HepG2 (cell line): ENCODE data around the gene FGD4. TPM values are rescaled to one million over a fixed set of nuclear protein-coding genes. Genes with fewer than 3 reads are reported as not detected.

Experiments
- ATAC-seq: fragments of 200-7000 bp; cut with Tn5 transposase; 3 replicates; pipeline ENCODE4 v1.9.1; 2020; ENCODE audit warnings: mild to moderate bottlenecking, moderate library complexity
- BruUV-seq: library from RNA; stranded (reverse); fragments of 400-500 nt; replicated peaks from 2 replicates; lab custom pipeline; 2021; lab: Mats Ljungman, UMichigan
- CTCF ChIA-PET: fragments of 300-600 bp; formaldehyde crosslinking; extraction: SDS; loops from one replicate; lab custom pipeline; 2021; ENCODE audit warnings: low total read pairs, inconsistent platforms, low intra/inter-chr PET ratio; lab: Yijun Ruan, JAX
- POLR2A ChIA-PET: fragments of 350-600 bp; sonication (Branson Sonifier 250); formaldehyde crosslinking; loops from one replicate; lab custom pipeline; 2020; ENCODE audit warnings: antibody characterized with exemption, inconsistent platforms; lab: Yijun Ruan, JAX
- DNase-seq: peaks from one replicate; pipeline ENCODE4 v3.0.0-alpha.2; 2015; ENCODE audit warnings: low spot score
- FAIRE-seq: peaks from 3 replicates; lab custom pipeline; 2011; peaks lifted over from hg19 to GRCh38; lab: Jason Lieb, UNC
- H2AFZ ChIP-seq: one replicate; pipeline ENCODE4 v1.6.1; 2011; ENCODE audit warnings: low read length, inconsistent platforms
- H3K27ac ChIP-seq: fragments of 300-600 bp; 3 replicates; pipeline ENCODE4 v1.8.0; 2011; ENCODE audit warnings: mixed run types, mild to moderate bottlenecking, mixed read lengths, low read length, inconsistent platforms; ENCODE audit not compliant: insufficient read depth; ENCODE audit errors: extremely low read length
- H3K27me3 ChIP-seq, 2 experiments: fragments of 200-600 bp in 1 of 2; 2 replicates in 1 of 2; 3 replicates in 1 of 2; pipeline versions ENCODE4 v1.6.0 to v1.8.0; 2011; ENCODE audit warnings: low read length in 2 of 2, mild to moderate bottlenecking in 2 of 2, moderate library complexity in 2 of 2, inconsistent platforms in 1 of 2; ENCODE audit not compliant: insufficient read depth in 2 of 2, control insufficient read depth in 1 of 2
- H3K36me3 ChIP-seq, 2 experiments: fragments of 200-600 bp in 1 of 2; replicated peaks in 1 of 2; 2 replicates in 1 of 2; 3 replicates in 1 of 2; pipeline versions ENCODE4 v1.5.1 to v1.8.0; 2011; ENCODE audit warnings: low read length in 2 of 2, inconsistent platforms in 1 of 2; ENCODE audit not compliant: insufficient read depth in 2 of 2, control insufficient read depth in 1 of 2
- H3K4me1 ChIP-seq: 2 replicates; pipeline ENCODE4 v1.5.1; 2012; ENCODE audit warnings: low read length, inconsistent platforms; ENCODE audit not compliant: insufficient read depth
- H3K4me2 ChIP-seq: 2 replicates; pipeline ENCODE4 v1.6.0; 2011; ENCODE audit warnings: low read depth, low read length, inconsistent platforms
- H3K4me3 ChIP-seq, 3 experiments: fragments of 200-600 bp in 1 of 3; sonication (generic), shearing (Covaris generic) in 1 of 3; replicated peaks in 1 of 3; 2 replicates each; pipeline ENCODE4 v1.5.1; 2011 to 2016; ENCODE audit warnings: low read length in 3 of 3, inconsistent platforms in 2 of 3, low read depth in 2 of 3, mild to moderate bottlenecking in 2 of 3, control low read depth in 1 of 3, mixed read lengths in 1 of 3; ENCODE audit not compliant: insufficient read depth in 1 of 3
- H3K79me2 ChIP-seq: one replicate; pipeline ENCODE4 v1.6.1; 2011; ENCODE audit warnings: low read length, inconsistent platforms; ENCODE audit not compliant: insufficient read depth
- H3K9ac ChIP-seq: 2 replicates; pipeline ENCODE4 v1.6.0; 2011; ENCODE audit warnings: mild to moderate bottlenecking, low read depth, low read length, inconsistent platforms; ENCODE audit not compliant: insufficient read depth
- H3K9me3 ChIP-seq: 2 replicates; pipeline ENCODE4 v1.5.1; 2012; ENCODE audit warnings: mild to moderate bottlenecking, low read length
- H4K20me1 ChIP-seq: 2 replicates; pipeline ENCODE4 v1.6.0; 2011; ENCODE audit warnings: inconsistent platforms, mild to moderate bottlenecking, low read length, moderate library complexity; ENCODE audit not compliant: insufficient read depth
- MAZ ChIP-seq, 2 experiments: sonication (generic) in 1 of 2; formaldehyde crosslinking in 1 of 2; IDR thresholded peaks; 2 replicates each; pipeline versions ENCODE4 v1.5.0 to v1.6.1; 2012 to 2020; ENCODE audit warnings: low read depth in 2 of 2, mild to moderate bottlenecking in 2 of 2, borderline replicate concordance in 1 of 2, improper control_type of control experiment in 1 of 2, low read length in 1 of 2, missing genetic modification reagents in 1 of 2, moderate library complexity in 1 of 2
- MEIS2 ChIP-seq: sonication (generic); formaldehyde crosslinking; IDR thresholded peaks from 2 replicates; pipeline ENCODE4 v1.9.0; 2021; ENCODE audit warnings: mild to moderate bottlenecking, missing genetic modification reagents
- NR2C2 ChIP-seq: sonication (generic); formaldehyde crosslinking; IDR thresholded peaks from 2 replicates; pipeline ENCODE4 v1.4.0; 2020; ENCODE audit warnings: missing genetic modification reagents, mild to moderate bottlenecking, moderate library complexity, borderline replicate concordance
- ZBTB7A ChIP-seq: sonication (generic); formaldehyde crosslinking; IDR thresholded peaks from 2 replicates; pipeline ENCODE4 v1.8.0; 2022; ENCODE audit warnings: mild to moderate bottlenecking, missing genetic modification reagents
- ZNF274 ChIP-seq: sonication (generic); formaldehyde crosslinking; IDR thresholded peaks from 2 replicates; pipeline ENCODE4 v1.5.1; 2020; ENCODE audit warnings: mild to moderate bottlenecking, missing genetic modification reagents
- ZNF878 ChIP-seq: sonication (generic); formaldehyde crosslinking; IDR thresholded peaks from 2 replicates; pipeline ENCODE4 v1.8.1; 2023; ENCODE audit warnings: mild to moderate bottlenecking, missing genetic modification reagents, moderate library complexity
- WGBS: methylation state at CpG from one replicate; pipeline ENCODE4 v1.1.6; 2017; ENCODE audit warnings: low lambda C conversion rate; 5-methylcytosine and 5-hydroxymethylcytosine counted together
- in situ Hi-C: cut with HindIII; loops from 2 replicates; pipeline ENCODE4 v1.10.0; 2017; ENCODE audit warnings: low pct_unique_long_range_greater_than_20kb; ENCODE audit not compliant: extremely low pct_ligation_motif_present
- intact Hi-C: fragments of 100-400 bp; cut with micrococcal nuclease; formaldehyde crosslinking; loops from one replicate; pipeline ENCODE4 v1.10.0; 2022; ENCODE audit not compliant: unreplicated experiment
- polyA plus RNA-seq, 8 experiments: library from polyadenylated mRNA; depleted of rRNA in 3 of 8; stranded (reverse) in 7 of 8; unstranded in 1 of 8; fragments of >200 nt; fragmentation: Illumina TruSeq in 4 of 8; extraction: Trizol in 4 of 8; gene quantifications; 2 replicates each; pipeline versions ENCODE4 v1.2.1 to v1.2.3, GENCODE V29; 2011 to 2016; ENCODE audit warnings: low read depth in 4 of 8, missing spikeins in 1 of 8, mixed read lengths in 1 of 8; ENCODE audit not compliant: insufficient read depth in 1 of 8
- total RNA-seq, 5 experiments: library from RNA; depleted of rRNA; stranded (reverse); fragments of >200 nt; fragmentation: Illumina TruSeq; extraction: Trizol; gene quantifications; 2 replicates each; pipeline ENCODE4 v1.2.3, GENCODE V29; 2016; ENCODE audit warnings: low read depth in 1 of 5

FGD4 gene
- total and polyA plus RNA-seq, 2 of the 13 experiments (the other 11 are each of a cell fraction or from before 2014, with no cell fraction given), result 4.6 to 6.6 TPM

- Histone ChIP-seq H3K9me3 (no peaks in the 10 kb centered on the region), H3K79me2 (peaks cover 71% of the 10 kb centered on the region), H3K36me3 (no peaks in the 10 kb centered on the region), H3K4me3 (peak overlapping the region in 2 of 3 experiments; percentile 40 to 43; a peak in 2 of 6 replicates), H3K9ac (peak overlapping the region; percentile 47), H3K27ac (peak overlapping the region; percentile 76), H3K27me3 (no peaks in the 10 kb centered on the region), H4K20me1 (peaks cover 5% of the 10 kb centered on the region; the same call in 1 of the 2 replicates), H3K4me1 (peaks cover 85% of the 10 kb centered on the region), H2AFZ (no peak overlapping the region), H3K4me2 (peak overlapping the region; percentile 78)
- peak; percentile 49 for ATAC-seq
- TF ChIP-seq ZNF274 (CRISPR knock-in tag), result no peak
- TF ChIP-seq NR2C2 (CRISPR knock-in tag), result no peak
- no peak for TF ChIP-seq MEIS2
- TF ChIP-seq ZNF878 (CRISPR knock-in tag), result peak; percentile 53; the same call in 1 of the 2 replicates
- TF ChIP-seq ZBTB7A (CRISPR knock-in tag), result no peak
- no peak for TF ChIP-seq MAZ (IDR thresholded peaks at IDR 0.05; ENCODE audit: borderline replicate concordance, low read depth, low read length)
- 0 out of 2 replicates have a peak, but pooled peaks have one; percentile 13 for TF ChIP-seq MAZ (CRISPR knock-in tag; IDR thresholded peaks at IDR 0.05; ENCODE audit: low read depth)
- CTCF ChIA-PET, result no interaction called here
- DNase-seq, result no peak
- intact Hi-C loops (loop anchor here (1.0 to 5.0 kb wide), 2 partner anchors 8 to 135 kb away; partner anchors contain the start of gene DNM1L), in situ Hi-C loops (no loop called here)
- 18% methylated on average over 6 of the region's 6 CpGs for WGBS
- no peak for FAIRE-seq
- POLR2A ChIA-PET, result interaction anchor here (1.0 to 2.9 kb wide), 3 partner anchors 9 to 105 kb away, joined by 4 to 13 read pairs (median 4); no protein-coding TSS in a partner anchor
- BruUV-seq, result no TSS peak
Observed at GRCh38 chr12:32542428-32543229, 143.3 kb downstream of the FGD4 start.
